Measurements from ENCODE around the gene SKAP2. TPM values are rescaled to one million over a fixed set of nuclear protein-coding genes. Genes with fewer than 3 reads are reported as not detected.

Gene SKAP2
- total RNA-seq, 4 donors from 2014 or later, result 54.3 to 83.1 (median 76.1) TPM

DNA sequence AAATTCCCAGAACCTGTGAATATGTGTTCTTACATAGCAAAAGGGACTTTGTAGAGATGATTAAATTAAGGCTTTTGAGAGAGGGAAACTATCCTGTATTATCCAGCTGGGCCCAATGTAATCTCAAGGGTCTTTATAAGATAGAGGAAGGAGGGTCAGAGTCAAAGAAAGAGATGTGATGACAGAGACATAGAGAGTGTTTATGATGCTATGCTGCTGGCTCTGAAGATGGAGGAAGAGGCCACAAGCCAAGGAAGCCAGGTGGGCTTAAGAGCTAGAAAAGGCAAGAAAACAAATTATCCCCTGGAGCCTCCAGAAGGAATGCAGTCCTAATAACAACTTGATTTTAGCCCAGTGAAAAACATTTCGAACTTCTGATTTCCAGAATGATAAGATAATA, 15.3 kb upstream of the SKAP2 start:
- no peak for ATAC-seq
- WGBS, 2 donors (ENCODE audit: low coverage in 1 of 2), result 92 to 100% methylated on average over 1 of the region's 1 CpG

DNA sequence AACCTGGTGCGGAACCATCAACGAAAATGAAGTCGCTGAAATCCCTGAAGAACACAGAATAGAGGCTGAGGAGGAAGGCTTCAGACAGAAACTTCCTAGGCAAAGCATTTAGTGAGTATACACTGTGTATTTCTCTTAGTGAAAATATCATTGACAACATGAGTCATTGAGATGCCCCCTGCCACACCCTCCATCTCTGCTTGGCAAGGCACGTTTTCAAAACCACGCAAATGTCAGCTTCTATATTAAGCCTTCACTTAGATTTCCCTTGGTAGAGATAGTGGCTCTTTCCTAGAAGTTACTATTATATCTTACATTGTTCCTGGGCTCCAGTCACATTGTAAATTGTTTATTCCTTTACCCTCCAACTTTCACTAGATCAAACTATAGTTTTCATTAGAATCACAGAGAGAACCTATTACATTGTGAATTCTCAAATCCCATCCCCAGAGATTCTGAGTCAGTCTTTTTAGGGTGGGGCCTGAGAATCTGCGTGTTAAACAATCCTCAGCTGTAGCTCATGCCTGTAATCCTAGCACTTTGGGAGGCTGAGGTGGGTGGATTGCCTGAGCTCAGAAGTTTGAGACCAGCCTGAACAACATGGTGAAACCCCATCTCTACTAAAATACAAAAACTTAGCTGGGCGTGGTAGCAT, 4.6 kb upstream of the SKAP2 start:
- H3K27me3 ChIP-seq, result no peaks in the 10 kb centered on the region
- no peaks in the 10 kb centered on the region for H3K36me3 ChIP-seq
- ATAC-seq, result no peak
- WGBS, 2 donors (ENCODE audit: low coverage in 1 of 2), result 70 to 74% methylated on average over 3 to 6 of the region's 7 CpGs
- H3K4me1 ChIP-seq, result peaks cover 0 to 4% (median 0%) of the 10 kb centered on the region in 3 donors
- no peak overlapping the region for H3K4me3 ChIP-seq
- no peak overlapping the region for H3K27ac ChIP-seq
- TF ChIP-seq EP300 (IDR thresholded peaks at IDR 0.05) (no peak), POLR2A (IDR thresholded peaks at IDR 0.05) (no peak), POLR2AphosphoS5 (IDR thresholded peaks at IDR 0.05) (no peak)
- TF ChIP-seq, protein P1, sequence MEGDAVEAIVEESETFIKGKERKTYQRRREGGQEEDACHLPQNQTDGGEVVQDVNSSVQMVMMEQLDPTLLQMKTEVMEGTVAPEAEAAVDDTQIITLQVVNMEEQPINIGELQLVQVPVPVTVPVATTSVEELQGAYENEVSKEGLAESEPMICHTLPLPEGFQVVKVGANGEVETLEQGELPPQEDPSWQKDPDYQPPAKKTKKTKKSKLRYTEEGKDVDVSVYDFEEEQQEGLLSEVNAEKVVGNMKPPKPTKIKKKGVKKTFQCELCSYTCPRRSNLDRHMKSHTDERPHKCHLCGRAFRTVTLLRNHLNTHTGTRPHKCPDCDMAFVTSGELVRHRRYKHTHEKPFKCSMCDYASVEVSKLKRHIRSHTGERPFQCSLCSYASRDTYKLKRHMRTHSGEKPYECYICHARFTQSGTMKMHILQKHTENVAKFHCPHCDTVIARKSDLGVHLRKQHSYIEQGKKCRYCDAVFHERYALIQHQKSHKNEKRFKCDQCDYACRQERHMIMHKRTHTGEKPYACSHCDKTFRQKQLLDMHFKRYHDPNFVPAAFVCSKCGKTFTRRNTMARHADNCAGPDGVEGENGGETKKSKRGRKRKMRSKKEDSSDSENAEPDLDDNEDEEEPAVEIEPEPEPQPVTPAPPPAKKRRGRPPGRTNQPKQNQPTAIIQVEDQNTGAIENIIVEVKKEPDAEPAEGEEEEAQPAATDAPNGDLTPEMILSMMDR (IDR thresholded peaks at IDR 0.05), result no peak
- no peaks in the 10 kb centered on the region for H3K9me3 ChIP-seq

More for the DNA sequence above, 15.3 kb upstream of the SKAP2 start:
- Histone ChIP-seq H3K27ac (no peak overlapping the region), H3K4me1 (no peaks in the 10 kb centered on the region), H3K36me3 (no peaks in the 10 kb centered on the region), H3K9me3 (peaks cover 0 to 12% (median 0%) of the 10 kb centered on the region in 3 donors), H3K27me3 (no peaks in the 10 kb centered on the region), H3K4me3 (no peak overlapping the region)
- TF ChIP-seq POLR2A (IDR thresholded peaks at IDR 0.05) (no peak), EP300 (IDR thresholded peaks at IDR 0.05) (no peak), POLR2AphosphoS5 (IDR thresholded peaks at IDR 0.05) (no peak)
- TF ChIP-seq, protein P1 (IDR thresholded peaks at IDR 0.05), result no peak

DNA sequence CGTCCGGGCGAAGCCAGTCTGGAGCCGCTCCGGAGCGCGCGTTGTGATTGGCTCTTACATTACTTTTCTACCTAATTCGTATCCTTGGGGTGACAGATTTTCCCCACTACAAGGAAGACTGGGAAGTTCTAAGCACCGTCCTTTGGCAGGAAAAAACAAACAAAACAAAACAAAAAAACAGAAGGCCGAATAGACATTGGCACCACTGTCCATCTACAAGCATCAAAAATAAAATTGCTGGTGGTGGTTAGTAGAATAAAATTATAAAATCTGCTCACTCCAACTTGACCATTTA, 651 bp upstream of the SKAP2 start:
- 2 to 5% methylated on average over 5 to 11 of the region's 11 CpGs for WGBS, 2 donors (ENCODE audit: low coverage in 1 of 2)
- no peak for TF ChIP-seq EP300 (IDR thresholded peaks at IDR 0.05)
- no peak for TF ChIP-seq POLR2AphosphoS5 (IDR thresholded peaks at IDR 0.05)
- TF ChIP-seq POLR2A (IDR thresholded peaks at IDR 0.05), result no peak
- TF ChIP-seq, protein P1 (IDR thresholded peaks at IDR 0.05), result no peak
- peak; percentile 66 for ATAC-seq

DNA sequence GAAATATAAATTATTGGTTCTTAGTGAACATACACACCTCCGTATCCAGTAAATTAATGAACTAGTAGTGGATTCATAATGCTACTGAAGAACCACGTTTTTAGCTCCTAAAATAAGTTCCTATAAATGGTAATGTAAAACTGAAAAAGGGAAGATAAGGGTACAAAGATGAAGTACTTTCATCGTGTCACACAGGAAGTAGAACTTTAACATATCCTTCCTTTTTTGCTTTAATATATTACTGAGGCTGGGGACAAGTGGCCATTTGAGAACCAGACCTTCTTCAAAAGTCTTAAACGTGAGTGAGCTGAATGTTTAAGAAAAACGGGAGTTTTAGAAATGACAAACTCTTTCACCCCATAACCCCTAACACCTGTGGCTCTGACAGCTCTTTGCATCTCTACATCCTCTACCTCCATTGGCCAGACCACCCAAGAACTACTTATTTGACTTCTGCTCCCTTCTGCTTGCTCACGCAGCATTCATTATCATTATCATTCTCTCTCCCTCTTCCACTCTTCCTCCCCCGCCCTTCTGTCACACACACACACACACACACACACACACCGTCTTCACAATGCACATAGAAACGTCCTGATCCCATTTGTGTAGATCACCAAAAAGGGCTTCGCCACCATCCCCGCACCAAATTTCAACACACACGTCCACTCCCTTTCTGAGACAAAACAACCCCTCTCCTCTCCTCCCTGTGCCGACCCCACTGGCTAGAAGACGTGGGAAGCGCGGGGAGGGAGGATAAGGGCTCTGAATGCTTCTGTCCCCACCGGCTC, 677 bp downstream of the SKAP2 start:
- WGBS, 2 donors (ENCODE audit: low coverage in 1 of 2), result 6 to 8% methylated on average over 13 to 17 of the region's 17 CpGs
- Histone ChIP-seq H3K4me3 (peak overlapping the region; percentile 70 to 77), H3K4me1 (peaks cover 0 to 51% (median 2%) of the 10 kb centered on the region in 3 donors), H3K27ac (peak overlapping the region; percentile 82 to 95 (median 94)), H3K36me3 (no peaks in the 10 kb centered on the region), H3K27me3 (no peaks in the 10 kb centered on the region), H3K9me3 (no peaks in the 10 kb centered on the region)
- TF ChIP-seq POLR2A (IDR thresholded peaks at IDR 0.05) (peak in 1 of 2 donors; percentile 12), POLR2AphosphoS5 (IDR thresholded peaks at IDR 0.05) (no peak)
- ATAC-seq, result no peak

More for the DNA sequence above, 651 bp upstream of the SKAP2 start:
- peak overlapping the region; percentile 41 to 95 (median 94) for H3K27ac ChIP-seq
- H3K4me1 ChIP-seq, result peaks cover 0 to 38% (median 2%) of the 10 kb centered on the region in 3 donors
- H3K9me3 ChIP-seq, result no peaks in the 10 kb centered on the region
- H3K4me3 ChIP-seq, result peak overlapping the region; percentile 34 to 77
- no peaks in the 10 kb centered on the region for H3K36me3 ChIP-seq
- H3K27me3 ChIP-seq, result no peaks in the 10 kb centered on the region

DNA sequence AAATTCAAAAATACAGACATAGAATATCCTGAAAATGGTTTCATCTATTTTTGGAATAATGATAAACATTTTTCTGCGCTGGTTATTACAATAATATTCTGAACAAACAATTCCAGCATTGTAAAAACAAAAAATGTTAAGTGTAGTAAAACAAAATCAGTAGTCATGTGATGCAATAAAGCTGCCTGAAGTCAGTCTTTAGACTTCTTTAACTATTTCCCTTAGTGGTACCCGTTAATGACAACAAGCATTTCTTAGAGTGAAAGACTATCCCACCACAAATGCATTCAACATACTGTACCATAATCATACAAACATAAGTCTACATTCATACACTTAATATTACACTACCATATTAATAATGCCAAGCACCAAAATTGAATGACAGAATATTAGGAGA, 1.6 kb downstream of the SKAP2 start:
- Histone ChIP-seq H3K36me3 (no peaks in the 10 kb centered on the region), H3K27me3 (no peaks in the 10 kb centered on the region), H3K4me1 (peaks cover 0 to 58% (median 2%) of the 10 kb centered on the region in 3 donors), H3K9me3 (no peaks in the 10 kb centered on the region), H3K4me3 (peak overlapping the region; percentile 70 to 77), H3K27ac (peak overlapping the region in 1 of 4 donors; percentile 95)
- TF ChIP-seq, protein P1 (IDR thresholded peaks at IDR 0.05), result no peak
- TF ChIP-seq POLR2AphosphoS5 (IDR thresholded peaks at IDR 0.05) (no peak), POLR2A (IDR thresholded peaks at IDR 0.05) (no peak), EP300 (IDR thresholded peaks at IDR 0.05) (no peak)
- no peak for ATAC-seq
- WGBS, 2 donors (ENCODE audit: low coverage in 1 of 2), result 82 to 91% methylated on average over 2 of the region's 2 CpGs
